ENCODE measurements around the gene NUDT3. TPM values are rescaled to one million over a fixed set of nuclear protein-coding genes. Genes with fewer than 3 reads are reported as not detected.
"Not testable (repeated sequence)": the region's sequence is repeated elsewhere in the genome, so short reads cannot be mapped to it uniquely, and the experiment has no call there.

NUDT3 gene
- total RNA-seq, 2 donors from 2014 or later: 22.8 to 24.7 TPM

GRCh38 chr6:34370361-34370760 lies 22.1 kb downstream of the NUDT3 start:
- DNase-seq: no peak
- Mint-ChIP-seq H3K4me1 (peaks cover 5% of the 10 kb centered on the region), H3K9me3 (no peaks in the 10 kb centered on the region), H3K36me3 (ENCODE audit: low read depth) (peaks cover 16% of the 10 kb centered on the region), H3K27me3 (ENCODE audit: insufficient read depth) (no peaks in the 10 kb centered on the region), H3K4me3 (no peak overlapping the region), H3K27ac (no peak overlapping the region)
- no peak overlapping the region for H3K9ac ChIP-seq (ENCODE audit: extremely low read depth, low read length, poor library complexity, severe bottlenecking)
- H3K4me3 ChIP-seq (ENCODE audit: low read length): no peak overlapping the region
- H3K36me3 ChIP-seq (ENCODE audit: control insufficient read depth, insufficient read depth, low read length): peaks cover 7% of the 10 kb centered on the region
- no peak overlapping the region for H3K27ac ChIP-seq (ENCODE audit: low read depth, low read length)
- H3K9me3 ChIP-seq (ENCODE audit: control insufficient read depth, low read length): no peaks in the 10 kb centered on the region
- no peaks in the 10 kb centered on the region for H3K4me1 ChIP-seq (ENCODE audit: control insufficient read depth, insufficient read depth, low read length)
- TF ChIP-seq CTCF (conservative IDR thresholded peaks at IDR 0.05): no peak
- WGBS, 2 experiments (ENCODE audit: insufficient coverage in 1 of 2, insufficient read length in 1 of 2): 97 to 98% methylated on average over 4 to 5 of the region's 5 CpGs
- no peaks in the 10 kb centered on the region for H3K27me3 ChIP-seq (ENCODE audit: control insufficient read depth, insufficient read depth, low read length, poor library complexity, severe bottlenecking)

DNA sequence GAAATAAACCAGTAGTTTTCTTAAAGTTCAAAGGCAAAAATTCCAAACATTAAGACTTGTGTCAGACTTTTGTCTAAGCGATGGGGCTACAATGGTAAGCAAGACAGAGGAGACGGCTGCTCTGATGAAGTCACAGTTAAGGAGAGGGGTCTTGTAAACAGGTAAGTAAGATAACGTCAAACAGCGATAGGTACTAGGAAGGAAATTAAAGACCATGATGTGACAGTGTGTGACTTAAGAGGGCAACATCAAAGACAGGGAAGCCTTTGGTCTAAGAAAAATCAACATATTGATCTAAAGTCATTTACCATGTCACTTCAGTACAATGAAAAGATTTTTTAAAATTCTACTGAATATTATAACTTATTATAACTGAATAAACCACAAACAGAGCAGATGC lies 23.1 kb downstream of the NUDT3 start:
- Histone ChIP-seq H3K9ac (ENCODE audit: extremely low read depth, low read length, poor library complexity, severe bottlenecking) (no peak overlapping the region), H3K27ac (ENCODE audit: low read depth, low read length) (no peak overlapping the region), H3K4me3 (ENCODE audit: low read length) (no peak overlapping the region), H3K27me3 (ENCODE audit: control insufficient read depth, insufficient read depth, low read length, poor library complexity, severe bottlenecking) (no peaks in the 10 kb centered on the region), H3K36me3 (ENCODE audit: control insufficient read depth, insufficient read depth, low read length) (peaks cover 7% of the 10 kb centered on the region), H3K4me1 (ENCODE audit: control insufficient read depth, insufficient read depth, low read length) (no peaks in the 10 kb centered on the region), H3K9me3 (ENCODE audit: control insufficient read depth, low read length) (no peaks in the 10 kb centered on the region)
- Mint-ChIP-seq H3K4me3 (no peak overlapping the region), H3K9me3 (no peaks in the 10 kb centered on the region), H3K27me3 (ENCODE audit: insufficient read depth) (no peaks in the 10 kb centered on the region), H3K36me3 (ENCODE audit: low read depth) (peaks cover 16% of the 10 kb centered on the region), H3K4me1 (peaks cover 5% of the 10 kb centered on the region), H3K27ac (no peak overlapping the region)
- TF ChIP-seq CTCF (conservative IDR thresholded peaks at IDR 0.05): no peak
- WGBS, 2 experiments (ENCODE audit: insufficient coverage in 1 of 2, insufficient read length in 1 of 2): 91 to 94% methylated on average over 2 to 4 of the region's 4 CpGs
- no peak for DNase-seq

GRCh38 chr6:34366639-34366921 lies 25.9 kb downstream of the NUDT3 start:
- H3K27ac Mint-ChIP-seq: no peak overlapping the region
- no peak overlapping the region for H3K27ac ChIP-seq (ENCODE audit: low read depth, low read length)
- H3K27me3 Mint-ChIP-seq (ENCODE audit: insufficient read depth): no peaks in the 10 kb centered on the region
- no peak for DNase-seq
- no peaks in the 10 kb centered on the region for H3K4me1 ChIP-seq (ENCODE audit: control insufficient read depth, insufficient read depth, low read length)
- no peaks in the 10 kb centered on the region for H3K9me3 Mint-ChIP-seq
- no peak for TF ChIP-seq CTCF (conservative IDR thresholded peaks at IDR 0.05)
- peaks cover 15% of the 10 kb centered on the region for H3K4me1 Mint-ChIP-seq
- no peak overlapping the region for H3K9ac ChIP-seq (ENCODE audit: extremely low read depth, low read length, poor library complexity, severe bottlenecking)
- no peaks in the 10 kb centered on the region for H3K9me3 ChIP-seq (ENCODE audit: control insufficient read depth, low read length)
- H3K36me3 ChIP-seq (ENCODE audit: control insufficient read depth, insufficient read depth, low read length): peaks cover 7% of the 10 kb centered on the region
- no peaks in the 10 kb centered on the region for H3K27me3 ChIP-seq (ENCODE audit: control insufficient read depth, insufficient read depth, low read length, poor library complexity, severe bottlenecking)
- peaks cover 13% of the 10 kb centered on the region for H3K36me3 Mint-ChIP-seq (ENCODE audit: low read depth)
- WGBS, 2 experiments (ENCODE audit: insufficient coverage in 1 of 2, insufficient read length in 1 of 2): 89 to 90% methylated on average over 3 of the region's 3 CpGs
- no peak overlapping the region for H3K4me3 Mint-ChIP-seq
- H3K4me3 ChIP-seq (ENCODE audit: low read length): no peak overlapping the region

GRCh38 chr6:34365781-34366638 lies 26.5 kb downstream of the NUDT3 start:
- H3K4me3 ChIP-seq (ENCODE audit: low read length); H3K4me1 ChIP-seq (ENCODE audit: control insufficient read depth, insufficient read depth, low read length); H3K27me3 Mint-ChIP-seq (ENCODE audit: insufficient read depth); H3K27ac ChIP-seq (ENCODE audit: low read depth, low read length); H3K36me3 ChIP-seq (ENCODE audit: control insufficient read depth, insufficient read depth, low read length); H3K9me3 ChIP-seq (ENCODE audit: control insufficient read depth, low read length); H3K27ac Mint-ChIP-seq; H3K36me3 Mint-ChIP-seq (ENCODE audit: low read depth); H3K4me3 Mint-ChIP-seq; DNase-seq; H3K9ac ChIP-seq (ENCODE audit: extremely low read depth, low read length, poor library complexity, severe bottlenecking); H3K9me3 Mint-ChIP-seq; H3K27me3 ChIP-seq (ENCODE audit: control insufficient read depth, insufficient read depth, low read length, poor library complexity, severe bottlenecking): not testable (repeated sequence)
- 90 to 94% methylated on average over 6 to 8 of the region's 9 CpGs for WGBS, 2 experiments (ENCODE audit: insufficient coverage in 1 of 2, insufficient read length in 1 of 2)
- H3K4me1 Mint-ChIP-seq: peaks cover 15% of the 10 kb centered on the region

DNA sequence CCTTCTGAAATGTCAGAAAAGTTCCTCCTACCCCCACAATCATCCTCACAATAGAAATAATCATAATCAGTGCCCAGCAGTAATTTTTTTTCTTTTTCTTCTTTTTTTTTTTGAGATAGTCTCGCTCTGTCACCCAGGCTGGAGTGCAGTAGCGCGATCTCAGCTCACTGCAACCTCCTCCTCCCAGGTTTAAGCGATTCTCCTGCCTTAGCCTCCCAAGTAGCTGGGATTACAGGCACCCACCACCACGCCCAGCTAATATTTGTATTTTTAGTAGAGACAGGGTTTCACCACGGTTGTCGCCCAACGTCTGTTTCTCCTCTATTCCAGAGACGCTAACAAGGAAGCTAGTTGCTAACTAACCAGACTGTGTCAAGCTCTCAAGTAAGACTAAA lies 28.8 kb downstream of the NUDT3 start:
- not testable (repeated sequence) for H3K4me3 Mint-ChIP-seq; H3K9ac ChIP-seq (ENCODE audit: extremely low read depth, low read length, poor library complexity, severe bottlenecking); H3K9me3 Mint-ChIP-seq; H3K27ac ChIP-seq (ENCODE audit: low read depth, low read length); H3K27ac Mint-ChIP-seq; DNase-seq; H3K4me3 ChIP-seq (ENCODE audit: low read length); H3K4me1 ChIP-seq (ENCODE audit: control insufficient read depth, insufficient read depth, low read length); H3K9me3 ChIP-seq (ENCODE audit: control insufficient read depth, low read length); H3K27me3 Mint-ChIP-seq (ENCODE audit: insufficient read depth); H3K27me3 ChIP-seq (ENCODE audit: control insufficient read depth, insufficient read depth, low read length, poor library complexity, severe bottlenecking); H3K36me3 Mint-ChIP-seq (ENCODE audit: low read depth); H3K36me3 ChIP-seq (ENCODE audit: control insufficient read depth, insufficient read depth, low read length)
- WGBS, 2 experiments (ENCODE audit: insufficient coverage in 1 of 2, insufficient read length in 1 of 2): 95 to 98% methylated on average over 7 to 9 of the region's 9 CpGs
- H3K4me1 Mint-ChIP-seq: peaks cover 11% of the 10 kb centered on the region
